Measurements from ENCODE around the gene CCDC177. TPM values are rescaled to one million over a fixed set of nuclear protein-coding genes. Genes with fewer than 3 reads are reported as not detected.
A peak's percentile ranks its signal among the peaks of the same experiment; 100 is the strongest.

CCDC177 gene
- total and polyA plus RNA-seq, 2 experiments from 2014 or later, result 0.23 TPM; not detected in 1

GRCh38 chr14:69536971-69537370 lies 37.7 kb downstream of the CCDC177 start:
- Histone ChIP-seq H3K27ac (no peak overlapping the region), H3K4me3 (no peak overlapping the region), H3K4me2 (no peak overlapping the region), H3K9me2 (replicated peaks; ENCODE audit: insufficient read depth) (no peaks in the 10 kb centered on the region), H3K4me1 (ENCODE audit: insufficient read depth) (no peaks in the 10 kb centered on the region), H3K79me2 (no peaks in the 10 kb centered on the region), H3K9me3 (ENCODE audit: low read depth) (no peaks in the 10 kb centered on the region), H4K20me1 (ENCODE audit: insufficient read depth, poor library complexity, severe bottlenecking) (no peaks in the 10 kb centered on the region), H2AFZ (no peak overlapping the region), H3K27me3 (no peaks in the 10 kb centered on the region), H3K36me3 (replicated peaks; ENCODE audit: insufficient read depth, low read depth) (no peaks in the 10 kb centered on the region)
- DNase-seq (ENCODE audit: low spot score), result no peak
- no peak for TF ChIP-seq EZH2phosphoT487 (IDR thresholded peaks at IDR 0.05; ENCODE audit: low read depth, severe bottlenecking, unreplicated experiment)
- TF ChIP-seq, protein P1, sequence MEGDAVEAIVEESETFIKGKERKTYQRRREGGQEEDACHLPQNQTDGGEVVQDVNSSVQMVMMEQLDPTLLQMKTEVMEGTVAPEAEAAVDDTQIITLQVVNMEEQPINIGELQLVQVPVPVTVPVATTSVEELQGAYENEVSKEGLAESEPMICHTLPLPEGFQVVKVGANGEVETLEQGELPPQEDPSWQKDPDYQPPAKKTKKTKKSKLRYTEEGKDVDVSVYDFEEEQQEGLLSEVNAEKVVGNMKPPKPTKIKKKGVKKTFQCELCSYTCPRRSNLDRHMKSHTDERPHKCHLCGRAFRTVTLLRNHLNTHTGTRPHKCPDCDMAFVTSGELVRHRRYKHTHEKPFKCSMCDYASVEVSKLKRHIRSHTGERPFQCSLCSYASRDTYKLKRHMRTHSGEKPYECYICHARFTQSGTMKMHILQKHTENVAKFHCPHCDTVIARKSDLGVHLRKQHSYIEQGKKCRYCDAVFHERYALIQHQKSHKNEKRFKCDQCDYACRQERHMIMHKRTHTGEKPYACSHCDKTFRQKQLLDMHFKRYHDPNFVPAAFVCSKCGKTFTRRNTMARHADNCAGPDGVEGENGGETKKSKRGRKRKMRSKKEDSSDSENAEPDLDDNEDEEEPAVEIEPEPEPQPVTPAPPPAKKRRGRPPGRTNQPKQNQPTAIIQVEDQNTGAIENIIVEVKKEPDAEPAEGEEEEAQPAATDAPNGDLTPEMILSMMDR (IDR thresholded peaks at IDR 0.05; ENCODE audit: poor library complexity), result no peak
- TF ChIP-seq EZH2 (IDR thresholded peaks at IDR 0.05; ENCODE audit: borderline replicate concordance), result no peak

DNA sequence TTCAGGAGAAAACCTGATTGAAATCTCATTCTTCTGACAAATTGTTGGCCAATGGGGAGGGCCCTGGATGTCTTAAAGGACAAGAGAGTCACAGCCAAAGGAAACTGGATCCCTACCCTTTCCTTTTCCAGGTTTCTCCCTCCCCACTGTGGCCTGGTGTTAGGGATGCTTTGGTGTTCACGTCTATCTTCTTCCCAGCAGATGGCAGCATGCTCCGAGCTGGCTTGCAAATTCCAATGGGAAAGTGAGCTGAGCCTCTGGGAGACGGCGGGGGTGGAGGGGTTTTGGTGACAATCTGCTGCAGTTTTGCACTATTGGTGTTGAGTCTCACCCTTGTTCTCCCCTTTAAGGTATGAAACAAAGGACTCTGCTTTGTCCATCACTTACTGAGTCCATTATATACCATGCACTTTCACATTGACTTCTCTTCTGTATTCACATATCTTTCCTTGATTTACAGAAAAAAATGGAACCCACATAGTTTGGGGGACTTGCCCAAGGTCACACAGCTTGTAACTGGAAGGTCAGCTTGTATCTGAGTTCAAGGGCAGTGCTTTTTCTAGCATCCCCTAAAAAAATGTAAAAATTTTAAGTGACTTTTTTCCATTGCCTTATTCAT lies 39.3 kb downstream of the CCDC177 start:
- Histone ChIP-seq H3K9me3 (ENCODE audit: low read depth) (no peaks in the 10 kb centered on the region), H3K79me2 (no peaks in the 10 kb centered on the region), H3K27me3 (peaks cover 3% of the 10 kb centered on the region), H3K4me1 (ENCODE audit: insufficient read depth) (no peaks in the 10 kb centered on the region), H3K27ac (no peak overlapping the region), H3K4me3 (no peak overlapping the region), H3K9me2 (replicated peaks; ENCODE audit: insufficient read depth) (no peaks in the 10 kb centered on the region), H3K36me3 (replicated peaks; ENCODE audit: insufficient read depth, low read depth) (no peaks in the 10 kb centered on the region), H2AFZ (no peak overlapping the region), H4K20me1 (ENCODE audit: insufficient read depth, poor library complexity, severe bottlenecking) (no peaks in the 10 kb centered on the region), H3K4me2 (no peak overlapping the region)
- 0% methylated on average over 4 of the region's 4 CpGs for WGBS (ENCODE audit: low lambda C conversion rate, missing lambda C conversion rate)
- TF ChIP-seq EZH2phosphoT487 (IDR thresholded peaks at IDR 0.05; ENCODE audit: low read depth, severe bottlenecking, unreplicated experiment) (no peak), EZH2 (IDR thresholded peaks at IDR 0.05; ENCODE audit: borderline replicate concordance) (no peak)
- TF ChIP-seq, protein P1 (IDR thresholded peaks at IDR 0.05; ENCODE audit: poor library complexity), result peak; percentile 79
- peak; percentile 72 for DNase-seq (ENCODE audit: low spot score)

DNA sequence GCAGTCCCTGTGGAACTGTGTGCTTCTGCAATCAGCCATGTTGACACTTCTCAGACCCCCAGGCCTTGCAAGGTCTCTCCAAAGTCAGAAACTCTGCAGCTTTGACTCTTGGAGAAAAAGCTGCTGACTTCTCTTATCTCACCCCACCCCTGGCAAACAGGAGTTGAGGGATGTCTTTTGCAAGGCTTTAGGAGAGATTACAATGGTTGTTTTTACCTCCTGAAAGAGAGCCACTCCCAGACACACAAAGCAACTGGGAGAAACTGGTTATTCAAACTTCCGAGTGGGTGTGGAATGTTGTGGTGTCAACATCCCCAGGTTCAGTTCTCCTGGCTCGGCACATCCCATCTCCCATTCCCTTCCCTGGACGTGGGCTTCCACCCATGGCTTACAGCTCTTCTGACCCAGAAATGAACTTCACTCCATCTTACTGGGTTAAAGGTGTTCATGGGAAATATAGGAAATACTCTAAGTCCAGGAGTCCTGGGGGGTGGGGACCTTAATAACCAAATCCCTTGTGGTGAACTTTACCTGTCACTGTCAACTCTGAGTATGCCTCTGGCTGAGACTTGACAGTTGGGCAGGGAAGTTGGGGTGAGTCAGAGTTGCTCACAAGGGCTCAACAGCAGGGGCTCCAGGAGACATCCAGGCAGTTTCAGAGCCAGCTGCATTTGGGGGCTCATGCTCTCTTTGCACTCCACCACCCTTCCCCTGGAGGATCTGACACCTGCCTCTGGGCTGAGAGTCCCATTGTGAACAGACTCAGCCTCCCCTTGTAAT lies 41.9 kb downstream of the CCDC177 start:
- peak overlapping the region; percentile 35 for H3K27ac ChIP-seq
- no peak overlapping the region for H3K4me3 ChIP-seq
- no peaks in the 10 kb centered on the region for H4K20me1 ChIP-seq (ENCODE audit: insufficient read depth, poor library complexity, severe bottlenecking)
- no peaks in the 10 kb centered on the region for H3K9me2 ChIP-seq (replicated peaks; ENCODE audit: insufficient read depth)
- WGBS (ENCODE audit: low lambda C conversion rate, missing lambda C conversion rate), result 15% methylated on average over 3 of the region's 3 CpGs
- TF ChIP-seq EZH2phosphoT487 (IDR thresholded peaks at IDR 0.05; ENCODE audit: low read depth, severe bottlenecking, unreplicated experiment), result no peak
- TF ChIP-seq, protein P1 (IDR thresholded peaks at IDR 0.05; ENCODE audit: poor library complexity), result no peak
- TF ChIP-seq EZH2 (IDR thresholded peaks at IDR 0.05; ENCODE audit: borderline replicate concordance), result no peak
- no peak overlapping the region for H3K4me2 ChIP-seq
- H3K79me2 ChIP-seq, result no peaks in the 10 kb centered on the region
- DNase-seq (ENCODE audit: low spot score), result peak; percentile 18
- H3K4me1 ChIP-seq (ENCODE audit: insufficient read depth), result no peaks in the 10 kb centered on the region
- H3K9me3 ChIP-seq (ENCODE audit: low read depth), result no peaks in the 10 kb centered on the region
- no peaks in the 10 kb centered on the region for H3K36me3 ChIP-seq (replicated peaks; ENCODE audit: insufficient read depth, low read depth)
- peaks cover 3% of the 10 kb centered on the region for H3K27me3 ChIP-seq
- no peak overlapping the region for H2AFZ ChIP-seq

All from hepatocyte (in vitro differentiated cells).